HG03280 (cell line): ENCODE data around the gene UQCRHL.
"Not testable (repeated sequence)": the region's sequence is repeated elsewhere in the genome, so short reads cannot be mapped to it uniquely, and the experiment has no call there.

Source experiments
- ATAC-seq: cut with Tn5 transposase; IDR thresholded peaks from one replicate; pipeline ENCODE4 v1.9.1; 2021; ENCODE audit warnings: mild to moderate bottlenecking, moderate library complexity; ENCODE audit not compliant: unreplicated experiment

Gene UQCRHL

DNA sequence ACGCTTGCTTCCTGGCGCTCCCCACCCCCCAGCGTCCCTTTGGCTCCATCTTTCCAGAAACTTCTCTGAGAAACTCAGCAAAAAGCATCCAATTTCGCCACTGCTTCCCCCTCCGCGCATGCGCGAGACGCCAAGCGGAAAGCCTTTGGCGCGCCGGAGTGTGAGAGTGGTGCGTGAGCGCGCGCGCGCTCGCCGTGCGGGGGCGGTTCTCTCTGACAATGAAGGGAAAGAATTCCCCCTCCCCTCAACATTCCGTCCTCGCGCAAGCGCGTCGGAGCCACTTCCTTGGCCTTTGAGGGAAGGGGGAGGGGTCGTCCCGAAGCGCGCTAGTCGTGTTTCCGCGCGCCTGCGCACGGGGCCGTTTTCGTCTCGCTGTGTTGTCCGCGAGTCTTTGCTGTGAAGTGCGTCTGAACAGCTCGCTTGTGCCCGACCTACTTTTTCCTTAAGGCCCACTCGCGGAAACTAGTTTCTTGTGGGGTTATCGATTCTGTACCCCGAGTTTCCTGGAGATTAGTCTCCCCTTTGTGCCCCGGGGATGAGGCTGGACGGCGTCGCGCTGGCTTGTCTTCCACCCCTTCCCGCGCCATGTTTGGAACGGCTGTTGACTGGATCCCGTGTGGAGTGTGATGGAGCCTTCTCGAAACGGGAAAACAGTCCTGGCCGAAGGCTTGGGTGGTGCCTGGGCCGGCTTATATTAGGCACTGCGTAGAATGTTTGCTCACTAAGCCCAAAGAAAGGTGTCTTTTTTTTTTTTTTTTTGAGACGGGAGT is 28.5 kb upstream of the UQCRHL start:
- ATAC-seq: peak; percentile 48

DNA sequence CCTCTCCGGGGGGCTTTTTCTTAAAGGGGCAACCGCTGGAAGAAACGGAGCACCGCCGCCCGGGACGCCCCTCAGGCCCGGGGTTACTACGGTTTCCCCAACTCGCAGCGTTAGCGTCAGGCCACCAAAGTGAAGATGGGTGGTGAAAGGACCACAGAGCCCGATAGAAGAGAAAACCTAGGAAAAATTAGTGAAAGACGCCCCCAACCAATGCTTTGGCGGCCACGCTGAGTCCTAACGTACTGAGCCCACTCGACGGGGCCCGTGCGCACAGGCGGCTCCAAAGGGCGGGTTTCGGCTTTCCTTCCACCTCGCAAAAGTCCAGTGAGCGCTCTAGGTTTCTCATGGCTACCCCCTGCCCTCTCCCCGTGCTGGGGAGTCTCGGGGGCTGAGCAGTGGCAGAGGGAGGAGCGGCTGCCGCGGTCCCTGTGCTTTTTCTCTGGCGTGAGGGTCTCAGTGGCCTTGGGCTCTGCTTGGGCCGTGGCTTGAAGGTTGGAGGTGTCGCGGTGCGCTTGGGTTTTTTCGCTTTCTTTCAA is 27.8 kb upstream of the UQCRHL start:
- ATAC-seq: peak; percentile 2

DNA sequence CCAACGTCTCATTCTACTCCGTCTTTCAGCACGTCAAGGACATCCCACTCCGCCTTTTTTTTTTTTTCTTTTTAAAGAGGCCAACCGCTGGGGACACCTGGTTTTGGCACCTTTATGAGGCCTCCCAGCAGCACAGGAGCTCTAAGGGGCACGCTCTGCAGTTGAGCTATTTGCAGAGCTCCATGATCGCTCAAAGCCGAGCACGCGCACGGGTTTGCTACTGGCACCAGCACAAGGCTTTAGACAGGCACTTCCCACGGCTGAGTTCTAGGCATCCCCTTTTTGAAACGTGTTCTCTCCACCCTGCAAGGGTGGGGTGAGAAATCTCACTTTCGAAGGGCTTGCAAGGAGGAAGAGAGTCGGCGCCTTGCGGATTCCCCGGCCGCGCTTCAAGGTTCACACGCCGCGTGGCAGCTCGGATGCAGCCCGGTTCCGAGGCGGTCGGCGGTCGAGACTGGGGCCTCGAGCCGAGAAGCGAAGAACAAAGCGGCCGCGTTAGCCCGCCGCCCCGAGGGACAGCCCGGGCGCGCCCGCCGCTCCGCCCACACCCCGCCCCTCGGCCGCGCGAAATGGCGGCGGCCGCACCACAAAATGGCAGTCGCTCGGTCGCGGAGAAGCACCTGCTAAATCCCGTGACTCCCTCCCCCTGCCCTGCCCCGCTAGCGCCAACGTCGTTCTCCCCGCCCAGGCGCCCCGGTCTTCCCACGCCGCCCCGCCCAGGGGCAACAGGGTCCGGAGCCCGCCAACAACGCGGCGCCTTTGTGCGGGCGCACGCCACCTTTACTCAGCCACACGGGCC is 27.2 kb upstream of the UQCRHL start:
- peak; percentile 49 for ATAC-seq

DNA sequence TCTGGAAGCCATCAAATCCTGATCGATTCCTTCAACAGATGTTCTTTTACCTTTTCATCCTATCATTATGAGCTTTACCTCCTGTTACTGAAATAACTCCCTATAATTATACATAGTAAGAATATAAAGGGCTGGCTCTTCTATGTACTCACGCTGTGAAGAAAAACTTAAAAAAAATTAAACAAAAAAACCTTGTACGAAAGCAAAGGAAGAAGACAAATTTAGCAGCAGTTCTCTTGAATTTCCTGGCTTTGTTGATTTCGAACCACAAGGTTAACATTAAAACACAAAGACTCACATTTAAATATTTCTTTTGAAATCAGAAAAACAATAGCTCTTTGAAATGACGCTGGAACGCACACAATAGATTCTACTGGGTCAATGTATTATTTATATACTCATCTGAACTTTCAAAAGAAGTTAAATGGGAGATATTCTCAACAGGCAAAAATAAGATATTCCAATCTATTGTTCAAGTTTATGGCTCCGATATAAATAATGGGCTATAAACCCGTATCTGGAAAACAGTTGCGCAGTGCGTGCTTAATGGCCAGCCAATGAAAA is 26.5 kb upstream of the UQCRHL start:
- no peak for ATAC-seq

DNA sequence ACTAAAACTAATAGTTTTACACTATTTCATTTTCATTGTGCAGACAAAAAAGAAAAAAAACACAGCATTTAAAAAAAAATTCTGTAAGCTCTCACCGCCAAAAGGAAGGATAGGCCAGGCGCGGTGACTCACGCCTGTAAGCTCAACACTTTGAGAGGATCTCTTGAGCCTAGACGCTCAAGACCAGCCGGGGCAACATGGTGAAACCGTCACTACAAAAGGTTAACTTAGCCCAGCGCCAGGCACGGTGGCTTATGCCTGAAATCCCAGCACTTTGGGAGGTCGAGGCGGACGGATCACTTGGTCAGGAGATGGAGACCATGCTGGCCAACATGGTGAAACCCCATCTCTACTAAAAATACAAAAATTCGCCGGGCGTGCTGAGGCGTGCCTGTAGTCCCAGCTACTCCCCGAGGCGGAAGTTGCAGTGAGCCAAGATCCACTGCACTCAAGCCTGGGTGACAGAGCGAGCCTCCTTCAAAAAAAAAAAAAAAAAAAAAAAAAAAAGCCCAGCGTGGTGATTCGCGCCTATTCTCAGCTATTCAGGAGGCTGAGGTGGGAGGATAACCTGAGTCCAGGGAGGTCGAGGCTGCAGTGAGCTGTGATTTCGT is 25.7 kb upstream of the UQCRHL start:
- no peak for ATAC-seq

DNA sequence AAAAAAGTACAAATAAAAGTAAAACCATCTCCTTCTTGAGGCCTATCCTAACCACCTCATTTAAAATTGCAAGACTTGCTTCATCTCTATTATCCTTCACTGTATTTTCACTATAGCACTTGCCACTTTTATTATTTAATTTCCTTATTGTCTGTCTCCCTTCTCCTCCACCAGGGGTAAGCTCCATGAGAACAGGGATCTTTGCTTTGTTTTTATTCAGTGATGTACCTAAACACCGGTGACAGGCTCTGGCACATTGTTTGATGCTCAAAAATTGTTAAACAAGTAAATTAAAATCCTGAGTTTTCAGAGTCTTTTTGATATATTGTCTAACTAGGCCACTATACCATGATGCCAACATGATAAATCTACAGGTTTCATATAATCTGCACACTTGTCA is 22.8 kb upstream of the UQCRHL start:
- no peak for ATAC-seq

DNA sequence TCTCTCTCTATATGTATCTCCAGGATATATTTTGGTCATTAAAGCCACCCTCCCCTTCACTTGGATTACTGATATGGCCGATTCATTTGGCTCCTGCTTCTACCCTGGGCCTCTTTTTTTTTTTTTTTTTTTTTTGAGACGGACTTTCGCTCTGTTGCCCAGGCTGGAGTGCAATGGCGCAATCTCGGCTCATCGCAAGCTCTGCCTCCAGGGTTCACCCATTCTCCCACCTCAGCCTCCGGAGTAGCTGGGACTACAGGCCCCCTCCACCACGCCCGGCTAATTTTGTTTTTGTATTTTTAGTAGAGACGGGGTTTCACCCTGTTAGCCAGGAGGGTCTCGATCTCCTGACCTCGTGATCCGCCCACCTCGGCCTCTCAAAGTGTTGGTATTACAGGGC is 21.5 kb upstream of the UQCRHL start:
- not testable (repeated sequence) for ATAC-seq

DNA sequence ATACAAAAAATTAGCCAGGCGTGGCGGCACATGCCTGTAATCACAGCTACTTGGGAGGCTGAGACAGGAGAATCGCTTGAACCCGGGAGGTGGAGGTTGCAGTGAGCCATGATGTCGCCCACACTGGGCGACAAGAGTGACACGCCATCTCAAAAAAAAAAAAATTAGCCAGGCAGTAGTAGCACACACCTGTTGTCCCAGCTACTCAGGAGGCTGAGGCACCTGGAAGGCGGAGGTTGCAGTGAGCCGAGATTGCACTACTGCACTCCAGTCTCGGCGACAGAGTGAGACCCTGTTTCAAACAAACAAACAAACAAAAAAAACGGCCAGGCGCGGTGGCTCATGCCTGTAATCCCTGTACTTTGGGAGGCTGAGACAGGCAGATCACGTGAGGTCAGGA is 20.1 kb upstream of the UQCRHL start:
- ATAC-seq: not testable (repeated sequence)

DNA sequence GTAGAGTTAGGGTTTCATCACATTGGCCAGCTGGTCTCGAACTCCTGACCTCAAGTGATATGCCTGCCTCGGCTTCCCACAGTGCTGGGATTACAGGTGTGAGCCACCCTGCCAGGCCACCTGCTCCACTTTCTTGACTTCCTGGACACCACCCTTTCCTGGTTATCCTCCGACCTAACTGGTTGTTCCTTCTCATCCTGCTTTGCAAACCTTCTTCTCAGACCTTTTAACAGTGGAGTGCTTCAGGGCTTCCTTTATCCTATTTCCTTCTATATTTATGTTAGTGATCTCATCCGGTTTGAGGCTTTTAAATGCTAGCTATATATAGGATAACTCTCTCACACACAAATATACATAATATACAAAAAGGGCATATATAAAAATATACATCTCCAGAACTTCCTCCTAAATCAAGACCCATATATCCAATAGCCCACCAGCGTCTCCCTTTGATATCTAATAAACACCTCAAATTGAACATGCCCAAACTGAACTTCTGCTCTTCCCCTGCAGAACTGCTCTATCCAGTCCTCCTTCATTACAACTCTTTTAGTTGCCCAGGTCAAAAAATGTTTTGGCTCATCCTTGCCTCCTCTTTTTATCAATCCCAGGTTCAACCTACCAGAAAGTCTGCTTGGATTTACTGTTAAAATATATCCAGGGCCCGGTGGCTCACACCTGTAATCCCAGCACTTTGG is 19.5 kb upstream of the UQCRHL start:
- no peak for ATAC-seq

DNA sequence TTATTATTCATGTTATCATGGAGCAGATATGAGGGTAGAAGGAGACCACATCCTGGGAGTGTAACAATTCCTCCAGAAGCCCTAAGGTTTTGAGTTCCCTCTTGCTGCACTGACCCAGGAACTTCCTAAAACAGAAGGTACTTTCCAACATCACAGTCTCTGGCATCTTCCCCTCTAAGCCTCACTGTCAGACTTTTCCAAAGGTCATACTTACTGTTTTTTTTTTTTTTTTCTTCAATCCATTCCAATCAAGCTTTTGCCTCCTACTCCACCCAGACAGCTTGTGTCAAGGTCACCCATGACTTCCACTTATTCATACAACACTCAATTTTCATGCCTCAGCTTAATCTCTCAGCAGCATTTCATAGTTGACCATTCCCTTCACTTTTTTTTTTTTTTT is 18.4 kb upstream of the UQCRHL start:
- no peak for ATAC-seq

DNA sequence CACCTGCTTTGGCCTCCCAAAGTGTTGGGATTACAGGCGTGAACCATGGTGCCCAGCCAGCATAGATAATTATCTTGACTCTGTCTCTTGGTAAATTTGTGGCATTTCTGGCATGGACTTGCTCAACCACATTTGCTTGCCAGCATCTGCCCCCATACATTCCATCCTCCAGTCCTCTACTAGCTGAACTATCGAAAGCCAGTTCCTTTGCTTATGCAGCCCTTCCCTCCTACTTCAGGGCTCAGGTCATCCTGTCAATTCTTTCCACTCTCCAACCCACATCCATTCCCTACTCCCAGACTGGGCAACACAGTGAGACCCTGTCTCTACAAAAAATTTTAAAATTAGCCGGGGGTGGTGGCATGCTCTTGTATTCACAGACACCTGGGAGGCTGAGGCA is 13.0 kb upstream of the UQCRHL start:
- ATAC-seq: no peak

DNA sequence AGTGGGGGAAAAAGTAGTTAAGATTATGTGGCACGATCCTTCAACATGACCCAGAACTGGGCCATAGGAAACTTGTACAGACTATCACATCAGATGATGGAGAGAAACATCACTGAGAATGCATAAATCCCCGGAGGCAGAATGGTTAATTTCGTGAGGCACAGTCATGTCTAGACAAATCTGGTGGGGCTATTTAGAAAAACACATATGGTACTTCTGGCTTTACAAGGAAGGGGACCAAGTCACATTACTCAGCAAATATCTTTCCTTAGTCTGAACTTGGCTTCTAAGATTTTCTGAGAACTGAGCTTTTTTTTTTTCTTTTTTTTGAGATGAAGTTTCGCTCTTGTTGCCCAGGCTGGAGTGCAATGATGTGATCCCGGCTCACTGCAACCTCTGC is 9.2 kb upstream of the UQCRHL start:
- ATAC-seq: no peak

DNA sequence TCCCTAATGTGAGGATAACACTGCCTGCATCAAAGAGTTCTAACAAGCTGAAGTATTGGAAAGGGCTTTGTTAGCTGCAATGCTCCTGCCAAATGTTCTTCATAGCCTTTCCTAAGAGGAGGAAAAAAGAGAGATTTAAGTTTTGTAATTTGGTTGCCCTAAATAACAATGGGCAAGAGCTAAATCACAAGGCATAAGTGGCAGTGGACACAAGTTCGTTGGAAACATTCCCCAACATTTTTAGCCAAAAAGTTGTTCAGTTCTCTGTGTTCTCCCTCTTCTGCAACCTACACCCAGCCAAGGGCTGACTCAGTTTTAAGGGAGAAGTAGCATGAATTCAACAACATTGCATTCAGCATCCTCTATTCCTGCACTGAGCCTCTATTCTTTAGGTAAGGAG is 2.6 kb upstream of the UQCRHL start:
- no peak for ATAC-seq

DNA sequence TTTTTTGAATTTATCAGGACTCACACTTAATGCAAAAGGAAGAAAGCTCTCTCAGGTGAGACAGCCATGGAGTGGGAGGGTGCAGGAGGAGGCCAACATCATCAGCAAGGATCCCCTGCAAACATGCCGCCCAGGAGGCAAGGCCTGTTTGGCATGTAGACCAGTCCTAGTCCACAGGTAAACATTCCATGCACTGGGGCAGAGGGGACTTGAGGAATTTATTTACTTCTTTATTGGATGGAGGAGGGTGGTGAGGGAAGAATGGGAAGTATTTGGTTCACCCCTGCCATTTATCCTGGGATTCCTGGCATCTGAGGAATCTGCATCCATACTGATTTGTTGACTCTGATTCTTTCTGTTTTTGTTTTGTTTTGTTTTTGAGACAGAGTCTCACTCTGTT is 1.5 kb upstream of the UQCRHL start:
- no peak for ATAC-seq

DNA sequence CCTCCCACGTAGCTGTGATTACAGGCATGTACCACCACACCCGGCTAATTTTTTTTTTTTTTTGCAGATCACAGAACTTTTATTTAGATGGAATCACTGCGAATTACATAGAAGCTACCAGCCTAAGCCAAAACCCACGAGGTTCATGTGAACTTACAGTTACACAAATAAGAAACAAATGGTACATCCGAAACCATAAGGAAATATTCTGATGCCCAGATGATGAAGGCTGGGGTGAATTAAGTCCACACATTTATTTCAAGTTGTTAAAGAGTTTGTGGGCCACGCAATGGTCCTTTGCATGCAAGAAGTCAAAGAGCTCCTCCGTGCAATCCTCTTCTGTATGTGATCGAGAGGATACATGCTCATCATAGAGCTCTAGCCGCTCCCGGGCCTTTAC is 328 bp downstream of the UQCRHL start:
- ATAC-seq: no peak

DNA sequence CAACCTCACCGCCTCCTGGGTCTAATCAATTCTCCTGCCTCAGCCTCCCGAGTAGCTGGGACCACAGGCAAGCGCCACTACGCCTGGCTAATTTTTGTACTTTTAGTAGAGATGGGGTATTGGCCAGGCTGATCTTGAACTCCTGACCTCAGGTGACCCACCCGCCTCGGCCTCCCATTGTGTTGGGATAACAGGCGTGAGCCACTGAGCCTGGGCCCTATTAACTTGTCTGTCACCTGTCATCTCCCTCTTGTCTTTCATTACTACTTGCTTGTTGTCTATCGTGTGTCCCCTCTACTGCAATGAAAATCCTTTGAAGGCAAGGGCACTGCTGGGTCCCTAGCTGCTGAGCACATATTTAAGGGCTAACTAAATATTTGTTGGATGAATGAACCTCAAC is 3.4 kb downstream of the UQCRHL start:
- ATAC-seq: no peak

DNA sequence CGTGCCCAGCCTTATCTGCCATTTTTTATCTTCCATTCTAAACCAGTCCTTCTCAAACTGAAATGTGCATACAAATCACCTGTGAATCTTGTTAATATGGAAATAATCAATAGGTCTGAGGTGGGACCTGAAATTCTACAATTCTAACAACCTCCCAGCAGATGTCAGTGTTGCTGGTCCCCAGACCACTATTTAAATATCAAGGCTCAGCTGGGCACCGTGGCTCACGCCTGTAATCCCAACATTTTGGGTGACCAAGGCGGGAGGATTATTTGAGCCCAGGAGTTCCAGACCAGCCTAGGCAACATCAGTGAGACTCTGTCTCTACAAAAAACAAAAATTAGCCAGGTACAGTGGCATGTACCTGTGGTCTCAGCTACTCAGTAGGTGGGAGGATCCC is 4.1 kb downstream of the UQCRHL start:
- no peak for ATAC-seq

DNA sequence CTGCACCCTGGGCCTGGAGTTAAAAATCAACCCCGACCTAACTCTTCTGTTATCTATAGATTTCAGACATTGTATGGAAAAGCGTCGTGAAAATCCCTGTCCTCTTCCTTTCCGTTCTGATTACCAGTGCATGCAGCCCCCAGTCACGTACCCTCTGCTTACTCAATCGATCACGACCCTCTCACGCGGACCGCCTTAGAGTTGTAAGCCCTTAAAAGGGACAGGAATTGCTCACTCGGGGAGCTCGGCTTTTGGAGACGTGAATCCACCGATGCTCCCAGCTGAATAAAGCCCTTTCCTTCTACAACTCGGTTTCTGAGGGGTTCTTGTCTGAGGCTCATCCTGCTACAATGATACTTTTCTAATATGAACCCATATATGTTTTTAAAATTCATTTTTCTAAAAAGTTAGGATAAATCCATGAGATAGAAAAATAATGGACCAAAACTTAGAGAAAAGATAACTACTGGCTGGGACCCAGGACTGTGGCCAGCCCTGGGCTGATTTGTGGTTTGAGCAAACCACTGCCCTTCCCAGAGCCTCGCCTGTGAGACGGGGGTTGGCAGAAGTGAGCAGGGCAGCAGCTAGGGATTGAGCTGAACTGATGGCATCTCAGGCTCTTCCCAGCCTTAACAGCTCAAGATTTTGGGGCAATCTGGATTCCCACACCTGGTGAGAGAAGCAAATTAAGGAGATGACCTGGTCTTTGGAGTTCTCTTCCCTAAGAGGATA is 5.0 kb downstream of the UQCRHL start:
- ATAC-seq: no peak

DNA sequence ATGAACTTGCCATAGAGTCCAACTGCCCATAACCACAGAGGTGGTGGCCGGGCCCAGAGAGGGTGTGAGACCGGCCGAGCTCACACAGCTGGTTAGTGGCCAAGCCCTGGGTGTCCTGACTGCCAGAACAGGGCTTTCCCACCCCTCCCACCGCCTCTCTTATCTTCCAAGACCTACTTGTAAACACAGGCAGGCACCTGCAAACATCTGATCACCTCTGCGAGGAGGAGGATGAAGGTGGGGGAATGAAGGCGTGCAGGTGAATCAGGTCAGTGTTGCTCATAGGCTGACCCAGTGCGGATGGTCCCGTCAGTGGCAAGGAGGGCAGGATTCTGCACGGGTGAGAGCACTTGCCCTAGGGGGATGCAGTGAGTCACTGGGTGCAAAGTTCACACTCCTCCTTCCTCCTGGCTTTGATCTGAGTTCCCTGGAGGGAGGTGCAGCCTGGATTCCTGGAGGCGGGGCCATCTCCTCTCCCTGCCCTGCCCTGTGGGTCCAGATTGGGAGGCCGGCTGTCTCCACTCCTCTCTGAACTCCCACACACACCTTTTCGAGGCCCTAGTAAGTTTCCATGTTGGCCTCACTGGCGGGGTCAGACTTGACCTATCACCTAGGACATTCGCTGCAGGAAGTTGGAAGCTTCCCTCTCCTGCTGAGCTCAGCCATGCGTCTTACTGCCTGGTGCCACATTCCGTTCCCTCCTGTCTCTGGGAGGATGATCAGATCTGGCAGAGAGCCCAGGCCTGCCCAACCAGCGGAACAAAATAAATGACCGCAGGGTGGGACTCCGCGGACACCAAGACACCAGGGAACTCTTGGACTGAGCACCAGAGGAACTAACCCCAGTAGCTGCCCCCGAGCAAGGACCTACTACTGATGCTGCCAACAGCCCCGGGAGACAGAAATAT is 7.3 kb downstream of the UQCRHL start:
- ATAC-seq: no peak
